Measurements from ENCODE around the gene TRAF4. TPM values are rescaled to one million over a fixed set of nuclear protein-coding genes. Genes with fewer than 3 reads are reported as not detected.

TRAF4 gene
- total and polyA plus RNA-seq, 9 of the 15 experiments (the other 6 are each of a cell fraction or from before 2014, with no cell fraction given) = 2.4 to 147 (median 72.4) TPM

GRCh38 chr17:28710861-28711722 lies 32.7 kb upstream of the TRAF4 start (continued):
- TF ChIP-seq, protein P1, sequence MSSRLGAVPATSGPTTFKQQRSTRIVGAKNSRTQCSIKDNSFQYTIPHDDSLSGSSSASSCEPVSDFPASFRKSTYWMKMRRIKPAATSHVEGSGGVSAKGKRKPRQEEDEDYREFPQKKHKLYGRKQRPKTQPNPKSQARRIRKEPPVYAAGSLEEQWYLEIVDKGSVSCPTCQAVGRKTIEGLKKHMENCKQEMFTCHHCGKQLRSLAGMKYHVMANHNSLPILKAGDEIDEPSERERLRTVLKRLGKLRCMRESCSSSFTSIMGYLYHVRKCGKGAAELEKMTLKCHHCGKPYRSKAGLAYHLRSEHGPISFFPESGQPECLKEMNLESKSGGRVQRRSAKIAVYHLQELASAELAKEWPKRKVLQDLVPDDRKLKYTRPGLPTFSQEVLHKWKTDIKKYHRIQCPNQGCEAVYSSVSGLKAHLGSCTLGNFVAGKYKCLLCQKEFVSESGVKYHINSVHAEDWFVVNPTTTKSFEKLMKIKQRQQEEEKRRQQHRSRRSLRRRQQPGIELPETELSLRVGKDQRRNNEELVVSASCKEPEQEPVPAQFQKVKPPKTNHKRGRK (tag; IDR thresholded peaks at IDR 0.05) = no peak
- TF ChIP-seq ZNF75A (CRISPR knock-in tag; IDR thresholded peaks at IDR 0.05) (no peak), HNRNPK (IDR thresholded peaks at IDR 0.05; ENCODE audit: low read depth, low read length, poor library complexity, severe bottlenecking) (no peak), SIN3A (IDR thresholded peaks at IDR 0.05; ENCODE audit: borderline replicate concordance in 2 of 2, control insufficient read depth in 1 of 2, low read depth in 2 of 2, low read length in 2 of 2) (peak in 1 of 2 experiments; percentile 35; a peak in 1 of 4 replicates), MBD2 (IDR thresholded peaks at IDR 0.05; ENCODE audit: borderline replicate concordance, low read depth) (no peak; the same call in 1 of the 2 replicates), ZNF764 (CRISPR knock-in tag; IDR thresholded peaks at IDR 0.05; ENCODE audit: low read depth) (no peak), RBM17 (IDR thresholded peaks at IDR 0.05; ENCODE audit: borderline replicate concordance, low read depth, low read length) (no peak), SREBF1 (IDR thresholded peaks at IDR 0.05; ENCODE audit: borderline replicate concordance, low read depth, low read length) (no peak), SOX6 (IDR thresholded peaks at IDR 0.05) (no peak), ZNF175 (CRISPR knock-in tag; IDR thresholded peaks at IDR 0.05; ENCODE audit: low read depth) (0 out of 2 replicates have a peak, but pooled peaks have one; percentile 73), POLR2G (IDR thresholded peaks at IDR 0.05; ENCODE audit: low read depth, low read length) (peak; percentile 97), POLR2B (IDR thresholded peaks at IDR 0.05; ENCODE audit: low read depth, partially characterized antibody) (peak; percentile 73), GABPB2 (CRISPR knock-in tag; conservative IDR thresholded peaks at IDR 0.05) (no peak), NCOA4 (IDR thresholded peaks at IDR 0.05; ENCODE audit: partially characterized antibody) (no peak), ZNF584 (CRISPR knock-in tag; IDR thresholded peaks at IDR 0.05; ENCODE audit: low read depth) (no peak), MLX (CRISPR knock-in tag; conservative IDR thresholded peaks at IDR 0.05) (peak in 1 of 2 experiments; percentile 72; a peak in 1 of 4 replicates), GTF2B (IDR thresholded peaks at IDR 0.05; ENCODE audit: extremely low read depth, insufficient read length) (no peak), HES1 (IDR thresholded peaks at IDR 0.05; ENCODE audit: low read depth) (no peak)
- TF ChIP-seq, protein P2, sequence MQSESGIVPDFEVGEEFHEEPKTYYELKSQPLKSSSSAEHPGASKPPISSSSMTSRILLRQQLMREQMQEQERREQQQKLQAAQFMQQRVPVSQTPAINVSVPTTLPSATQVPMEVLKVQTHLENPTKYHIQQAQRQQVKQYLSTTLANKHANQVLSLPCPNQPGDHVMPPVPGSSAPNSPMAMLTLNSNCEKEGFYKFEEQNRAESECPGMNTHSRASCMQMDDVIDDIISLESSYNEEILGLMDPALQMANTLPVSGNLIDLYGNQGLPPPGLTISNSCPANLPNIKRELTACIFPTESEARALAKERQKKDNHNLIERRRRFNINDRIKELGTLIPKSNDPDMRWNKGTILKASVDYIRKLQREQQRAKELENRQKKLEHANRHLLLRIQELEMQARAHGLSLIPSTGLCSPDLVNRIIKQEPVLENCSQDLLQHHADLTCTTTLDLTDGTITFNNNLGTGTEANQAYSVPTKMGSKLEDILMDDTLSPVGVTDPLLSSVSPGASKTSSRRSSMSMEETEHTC (IDR thresholded peaks at IDR 0.05) = no peak
- TF ChIP-seq, protein P3, sequence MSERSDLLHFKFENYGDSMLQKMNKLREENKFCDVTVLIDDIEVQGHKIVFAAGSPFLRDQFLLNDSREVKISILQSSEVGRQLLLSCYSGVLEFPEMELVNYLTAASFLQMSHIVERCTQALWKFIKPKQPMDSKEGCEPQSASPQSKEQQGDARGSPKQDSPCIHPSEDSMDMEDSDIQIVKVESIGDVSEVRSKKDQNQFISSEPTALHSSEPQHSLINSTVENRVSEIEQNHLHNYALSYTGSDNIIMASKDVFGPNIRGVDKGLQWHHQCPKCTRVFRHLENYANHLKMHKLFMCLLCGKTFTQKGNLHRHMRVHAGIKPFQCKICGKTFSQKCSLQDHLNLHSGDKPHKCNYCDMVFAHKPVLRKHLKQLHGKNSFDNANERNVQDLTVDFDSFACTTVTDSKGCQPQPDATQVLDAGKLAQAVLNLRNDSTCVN (CRISPR knock-in tag; IDR thresholded peaks at IDR 0.05) = no peak

All from K562 (cell line).